ENCODE data around the gene HJV.

Gene HJV

DNA sequence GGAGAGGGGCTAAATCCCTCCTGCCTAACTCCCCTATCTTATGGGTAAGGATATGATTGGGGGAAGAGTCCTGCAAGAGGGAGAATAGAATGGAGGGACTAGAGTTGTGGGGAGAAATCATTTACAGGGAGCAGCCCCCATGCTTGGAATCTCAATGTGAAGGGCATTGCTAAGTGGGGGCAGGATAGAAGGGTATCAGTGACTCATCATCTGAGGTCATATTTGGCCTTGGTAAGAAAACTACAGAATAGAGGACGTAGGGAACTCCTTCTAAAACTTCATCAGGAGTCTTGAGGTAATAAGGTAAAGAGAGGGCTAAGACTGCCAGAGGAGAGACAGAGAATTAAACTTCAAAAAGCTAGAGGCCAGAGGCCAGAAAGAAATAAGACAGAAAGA lies 487 bp downstream of the HJV start:
- DNase-seq = no peak

DNA sequence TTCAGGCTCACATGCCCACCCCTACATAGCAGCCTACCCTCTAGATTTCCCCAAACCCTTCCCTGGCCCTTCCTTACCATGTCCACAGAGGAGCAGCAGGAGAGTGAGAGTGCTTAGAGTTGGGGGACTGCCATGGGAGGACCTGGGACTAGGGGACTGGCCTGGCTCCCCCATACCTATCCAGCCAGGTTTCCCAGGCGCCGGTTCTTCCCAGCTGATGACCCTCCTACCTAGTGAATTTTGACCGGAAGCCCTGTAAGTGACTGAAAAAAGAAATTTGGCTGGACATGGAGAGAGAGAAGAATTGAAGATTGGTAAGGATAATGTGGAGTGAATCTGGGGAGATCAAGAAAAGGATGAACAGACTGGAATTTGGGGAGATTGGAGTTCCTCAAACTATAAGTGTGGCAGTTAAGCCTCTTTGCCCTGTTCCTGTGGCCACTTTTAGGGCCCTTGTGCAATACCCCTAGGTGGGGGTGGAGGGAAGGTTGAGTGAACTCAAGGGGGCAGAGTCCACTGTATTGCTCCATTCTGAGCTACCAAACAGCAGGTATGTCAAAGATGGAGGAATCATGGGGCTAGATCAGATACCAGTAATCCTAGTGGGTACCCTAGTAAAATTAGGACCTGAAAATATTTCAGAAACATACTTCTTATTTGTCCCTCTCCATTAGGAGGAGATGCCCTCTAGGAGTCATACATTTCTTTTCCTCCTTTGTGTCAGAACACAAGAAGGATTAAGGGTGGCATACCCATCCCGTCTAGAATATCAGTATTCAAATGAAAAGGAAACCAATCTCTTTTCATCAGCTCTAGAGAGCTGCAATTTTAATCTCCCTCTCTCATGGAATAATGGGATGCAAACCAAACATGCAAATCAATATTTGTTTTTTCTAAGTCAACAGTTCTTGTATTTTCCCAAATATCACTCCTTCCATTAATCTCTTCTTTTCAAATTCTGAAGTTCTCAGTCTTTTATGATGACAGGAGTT lies 1.2 kb downstream of the HJV start:
- no peak for DNase-seq

DNA sequence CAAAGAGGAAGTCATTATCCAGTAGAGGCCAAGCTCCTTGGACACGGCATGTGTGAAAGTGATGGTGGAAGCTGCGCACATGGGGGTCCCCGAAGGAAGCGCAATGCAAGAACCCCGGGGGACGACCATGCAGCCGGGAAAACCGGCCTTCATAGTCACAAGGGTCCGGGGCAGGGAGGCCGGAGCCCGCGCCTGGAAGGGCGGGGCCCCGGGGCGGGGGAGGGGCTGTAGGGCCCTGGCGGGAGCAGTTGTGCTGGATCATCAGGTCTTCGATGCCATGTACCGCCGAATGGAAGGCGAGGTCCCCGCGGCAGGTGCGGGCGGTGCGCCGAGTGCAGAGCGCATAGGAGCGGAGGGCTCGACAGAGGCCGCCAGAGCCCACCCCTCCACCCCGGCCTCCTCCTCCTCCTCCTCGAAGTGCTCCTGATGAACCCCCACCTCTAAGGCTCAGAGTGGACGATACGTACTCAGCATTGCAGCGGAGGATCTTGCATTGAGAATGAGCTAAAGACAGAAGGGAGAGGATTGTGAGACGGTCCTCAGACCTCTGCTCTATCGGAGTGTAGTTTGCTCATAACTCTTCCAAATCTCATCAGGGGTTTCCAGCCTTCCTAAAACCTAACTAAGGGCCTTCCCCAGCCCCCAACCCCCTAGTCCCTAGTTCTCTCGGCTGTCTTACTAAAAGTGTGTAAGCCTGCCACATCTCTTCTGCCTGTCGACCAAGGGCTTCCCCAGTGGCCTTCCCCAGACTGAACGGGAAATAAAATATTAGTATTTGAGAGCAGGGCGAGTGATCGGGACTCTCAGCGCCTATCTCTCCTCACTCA lies 2.1 kb downstream of the HJV start:
- DNase-seq = no peak

DNA sequence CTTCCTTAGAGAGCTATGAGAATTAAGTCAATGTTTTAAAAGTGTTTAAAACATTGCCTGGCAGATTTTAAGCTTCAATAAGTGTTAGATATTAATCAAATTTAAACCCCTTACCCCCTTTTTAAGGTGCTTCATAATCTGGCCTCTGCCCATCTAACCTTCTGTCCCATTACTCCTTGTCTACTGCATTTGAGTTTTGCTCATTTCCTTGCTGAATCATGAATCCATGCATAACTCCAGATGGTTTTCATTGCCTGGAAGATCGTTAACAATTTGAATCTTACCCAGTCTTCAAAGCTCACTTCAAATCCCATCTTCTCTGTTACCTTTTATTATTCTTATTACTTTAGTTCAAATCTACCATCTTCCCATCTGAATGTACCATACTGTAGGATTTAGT lies 4.6 kb downstream of the HJV start:
- DNase-seq = peak; percentile 52

DNA sequence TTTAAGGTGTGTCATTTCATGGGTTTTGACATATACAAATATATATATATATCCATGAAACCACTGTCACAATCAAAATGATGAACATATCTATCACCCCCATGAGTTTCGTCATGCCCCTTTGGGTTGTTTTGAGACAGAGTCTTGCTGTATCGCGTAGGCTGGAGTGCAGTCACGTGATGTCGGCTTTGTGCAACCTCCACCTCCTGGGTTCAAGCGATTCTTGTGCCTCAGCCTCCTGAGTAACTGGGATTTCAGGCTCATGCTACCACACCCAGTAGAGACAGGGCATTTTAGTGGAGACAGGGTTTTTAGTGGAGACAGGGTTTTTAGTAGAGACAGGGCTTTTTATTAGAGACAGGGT lies 8.0 kb downstream of the HJV start:
- DNase-seq = no peak

DNA sequence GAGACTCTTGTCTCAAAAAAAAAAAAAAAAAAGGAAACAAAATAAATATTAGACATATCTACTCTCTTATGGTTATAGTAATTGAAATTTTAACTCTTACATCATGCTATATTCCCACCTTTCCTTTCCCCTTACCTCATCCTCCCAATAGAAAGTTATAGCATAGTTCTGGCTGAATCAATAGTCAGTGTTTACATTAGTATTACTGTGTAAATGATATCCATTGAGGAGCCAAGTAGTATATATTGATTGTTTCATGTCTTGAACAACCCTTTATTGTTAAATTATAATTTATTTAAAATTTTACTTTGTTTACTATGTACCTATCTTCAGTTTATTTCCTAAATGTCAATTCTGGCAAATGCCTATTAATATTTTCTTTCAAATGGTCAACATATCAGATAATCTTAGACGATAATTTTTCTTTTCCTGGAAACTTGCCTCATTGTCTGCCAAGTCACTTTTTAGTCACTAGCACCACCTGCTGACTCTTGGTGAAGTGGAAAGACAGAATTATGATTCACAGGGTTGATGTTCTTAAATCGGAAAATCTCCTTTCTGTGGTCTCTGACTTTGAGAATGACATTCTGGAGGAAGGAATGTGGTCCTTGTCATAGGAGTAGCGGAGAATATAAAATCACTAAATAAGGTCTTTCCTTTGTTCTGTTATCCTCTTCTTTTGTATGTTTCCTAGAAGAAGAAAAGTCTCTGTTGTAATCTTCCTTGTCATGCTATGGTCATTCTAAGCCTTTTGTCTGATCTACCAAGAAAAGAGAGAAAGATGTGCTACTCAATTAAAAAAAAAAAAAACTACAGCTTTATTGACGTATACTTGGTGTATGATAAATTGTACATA lies 8.6 kb downstream of the HJV start:
- peak; percentile 83 for DNase-seq

DNA sequence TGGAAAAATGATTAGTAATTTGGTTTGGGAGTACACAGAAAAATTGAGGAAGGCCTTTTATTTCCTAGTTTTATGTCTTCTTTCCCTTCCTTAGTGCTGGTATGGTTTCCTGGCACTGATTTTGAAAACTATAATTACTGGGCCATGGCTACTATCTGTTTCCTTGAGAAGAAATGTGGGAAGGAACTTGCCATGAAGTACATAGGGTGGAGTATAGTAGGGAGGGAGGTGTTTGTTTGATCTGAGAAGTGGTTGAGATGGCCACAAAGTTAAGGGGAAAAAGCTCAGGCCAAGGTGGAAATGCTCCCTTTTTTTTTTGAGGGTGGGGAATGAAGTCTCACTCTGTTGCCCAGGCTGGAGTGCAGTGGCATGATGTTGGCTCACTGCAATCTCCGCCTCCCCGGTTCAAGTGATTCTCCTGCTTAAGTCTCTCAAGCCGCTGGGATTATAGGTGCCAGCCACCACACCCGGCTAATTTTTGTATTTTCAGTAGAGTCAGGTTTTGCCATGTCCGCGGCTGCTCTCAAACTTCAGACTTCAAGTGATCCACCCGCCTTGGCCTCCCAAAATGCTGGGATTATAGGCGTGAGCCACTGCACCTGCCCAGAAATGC lies 11.3 kb downstream of the HJV start:
- DNase-seq = no peak

DNA sequence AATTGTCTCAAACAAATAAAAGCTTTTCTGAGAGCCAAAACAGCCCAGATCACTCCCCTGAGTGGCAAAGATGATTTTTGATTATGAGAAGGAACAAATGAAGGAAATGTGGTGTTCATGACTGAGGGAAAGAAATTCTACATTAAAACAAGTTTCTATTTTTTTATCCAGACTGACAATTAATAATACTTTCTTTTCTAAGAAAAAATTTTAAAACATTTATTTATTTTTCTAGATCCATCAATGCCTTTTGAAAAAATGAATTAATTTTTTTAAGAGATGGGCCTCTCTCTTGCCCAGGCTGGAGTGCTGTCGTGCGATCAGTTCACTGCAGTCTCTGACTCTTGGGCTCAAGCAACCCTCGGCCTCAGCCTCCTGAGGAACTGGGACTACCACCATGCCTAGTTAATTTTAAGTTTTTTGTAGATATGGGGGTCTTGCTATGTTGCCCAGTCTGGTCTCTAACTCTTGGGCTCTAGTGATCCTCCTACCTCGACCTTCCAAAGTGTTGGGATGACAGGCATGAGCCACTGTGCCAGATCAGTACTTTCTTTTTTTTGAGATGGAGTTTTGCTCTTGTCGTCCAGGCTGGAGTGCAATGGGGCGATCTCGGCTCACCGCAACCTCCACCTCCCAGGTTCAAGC lies 13.9 kb downstream of the HJV start:
- DNase-seq = no peak

DNA sequence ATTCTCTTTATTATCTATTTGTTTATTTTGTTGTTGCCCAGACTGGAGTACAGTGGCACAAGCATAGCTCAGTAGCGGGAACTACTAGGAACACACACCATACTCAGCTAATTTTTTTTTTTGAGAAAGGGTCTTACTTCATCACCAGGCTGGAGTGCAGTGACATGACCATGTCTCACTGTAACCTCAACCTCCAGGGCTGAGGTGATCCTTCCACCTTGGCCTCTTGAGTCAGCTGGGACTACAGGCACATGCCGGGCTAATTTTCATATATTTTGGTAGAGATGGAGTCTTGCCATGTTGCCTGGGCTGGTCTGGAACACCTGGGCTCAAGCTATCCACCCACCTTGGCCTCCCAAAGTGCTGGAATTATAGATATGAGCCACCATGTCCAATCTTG lies 19.8 kb downstream of the HJV start:
- DNase-seq = no peak

DNA sequence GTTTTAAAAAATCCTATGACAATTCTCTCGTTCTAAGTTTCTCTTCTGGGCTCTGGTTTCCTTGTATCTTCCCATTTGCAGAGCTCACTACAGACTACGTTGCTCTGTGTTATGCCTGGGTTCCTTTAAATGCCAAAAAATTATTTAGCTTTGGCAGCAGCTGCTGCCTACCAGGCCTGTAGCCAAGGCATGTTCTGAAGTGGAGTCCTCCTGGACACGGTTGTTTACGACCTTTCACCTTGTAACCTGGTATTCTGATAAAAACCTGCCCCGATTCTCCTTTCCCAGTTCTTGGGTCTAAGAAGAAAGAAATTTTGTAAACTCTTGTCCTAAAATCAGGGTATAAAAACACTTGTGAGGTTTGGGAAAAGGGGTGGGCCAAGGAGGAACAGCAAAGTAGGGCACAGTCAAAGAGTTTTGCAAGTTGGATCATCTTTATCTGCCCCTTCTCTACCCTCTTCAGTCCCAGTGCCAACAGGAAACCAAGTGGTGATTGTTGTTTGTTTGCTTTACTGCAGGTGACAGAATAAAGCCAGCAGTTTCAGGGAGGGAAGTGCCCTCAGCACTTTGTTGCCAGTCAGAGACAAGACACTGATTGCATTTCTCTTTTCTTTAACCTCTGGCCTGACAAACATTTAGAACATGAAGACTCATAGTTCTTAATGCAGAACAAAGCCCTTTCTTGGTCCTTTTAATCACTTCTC lies 22.1 kb downstream of the HJV start:
- DNase-seq = no peak

DNA sequence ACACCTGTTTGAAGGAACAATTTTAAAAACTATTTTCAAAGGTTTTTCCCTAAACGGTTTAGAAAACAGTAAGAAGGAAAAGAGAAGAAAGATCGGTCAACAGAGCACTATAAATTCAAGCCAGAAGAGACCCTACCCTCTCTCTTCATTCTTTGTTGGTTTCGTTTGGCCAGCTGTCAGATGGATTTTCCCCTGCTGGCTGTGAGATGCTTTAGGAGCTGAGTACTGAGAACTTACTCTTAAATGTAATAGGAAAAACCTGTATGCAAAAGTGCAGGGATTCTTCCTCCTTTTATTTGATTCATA lies 23.9 kb downstream of the HJV start:
- DNase-seq = no peak

DNA sequence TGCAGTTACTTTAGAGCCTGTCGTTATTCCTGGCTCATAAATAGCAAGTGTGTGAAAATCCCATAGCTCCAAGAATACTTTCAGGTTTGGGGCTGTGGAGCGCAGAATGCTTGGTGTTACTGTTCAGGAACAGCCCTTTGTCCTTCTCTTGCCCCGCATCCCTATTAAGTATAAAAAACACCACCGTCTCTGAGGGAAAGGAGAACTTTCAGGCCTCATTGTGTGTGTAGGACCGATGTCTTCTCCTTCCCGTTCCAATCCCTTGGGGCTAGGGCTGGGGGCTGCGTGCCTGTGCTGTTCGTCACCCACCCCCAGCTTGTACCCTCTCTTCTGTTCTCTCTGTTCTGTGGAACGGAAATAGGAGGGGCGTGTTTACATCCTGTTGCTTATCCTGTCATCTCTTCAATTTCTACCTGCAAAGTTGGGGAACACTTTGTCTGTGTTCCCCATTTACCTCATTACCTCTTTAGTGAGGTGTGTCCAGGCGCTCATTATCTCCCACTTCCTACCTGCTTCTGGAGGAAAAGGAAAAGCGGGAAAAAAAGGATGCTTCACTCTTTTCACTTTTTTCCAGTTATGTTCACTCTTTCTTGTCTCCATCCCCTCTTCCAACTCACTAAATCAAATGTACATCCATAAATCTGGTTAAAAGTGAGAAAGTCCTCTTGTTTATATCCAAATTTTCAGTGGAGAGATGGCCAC lies 24.4 kb downstream of the HJV start:
- no peak for DNase-seq

DNA sequence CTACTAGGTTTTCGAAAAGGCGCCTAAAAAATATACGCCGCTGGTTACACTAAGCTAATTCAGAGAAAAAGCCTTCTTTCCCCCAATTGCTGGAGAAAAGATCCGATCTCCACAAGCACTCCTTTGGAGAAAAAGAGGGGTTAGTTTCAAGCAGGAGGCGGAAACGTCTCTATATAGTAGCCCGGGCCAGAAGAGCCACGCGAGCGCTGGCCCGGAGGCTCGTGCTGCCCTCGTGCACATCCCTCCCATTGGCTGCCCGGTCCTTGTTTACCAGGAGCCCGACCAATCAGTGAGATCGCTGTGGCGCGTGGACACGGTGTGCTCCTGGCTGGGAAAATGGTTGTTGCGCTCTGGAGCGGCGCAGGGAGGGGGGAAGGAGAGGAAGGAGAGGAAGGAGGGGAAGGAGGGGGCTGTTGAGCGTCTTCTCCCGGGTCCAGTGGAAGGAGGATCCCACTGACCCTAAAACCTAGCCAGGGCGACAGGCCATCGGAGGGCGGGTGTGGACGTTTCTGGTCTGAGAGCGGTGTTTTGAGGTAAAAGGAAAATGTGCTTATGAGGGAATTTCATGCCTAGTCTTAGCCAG lies 25.0 kb downstream of the HJV start, which contains the start of gene TXNIP:
Gene TXNIP (minus strand): TSS at position 147 of the 583 bp plus-strand sequence. CDS start 313 bp downstream, outside the sequence.
- DNase-seq = peak; percentile 97

DNA sequence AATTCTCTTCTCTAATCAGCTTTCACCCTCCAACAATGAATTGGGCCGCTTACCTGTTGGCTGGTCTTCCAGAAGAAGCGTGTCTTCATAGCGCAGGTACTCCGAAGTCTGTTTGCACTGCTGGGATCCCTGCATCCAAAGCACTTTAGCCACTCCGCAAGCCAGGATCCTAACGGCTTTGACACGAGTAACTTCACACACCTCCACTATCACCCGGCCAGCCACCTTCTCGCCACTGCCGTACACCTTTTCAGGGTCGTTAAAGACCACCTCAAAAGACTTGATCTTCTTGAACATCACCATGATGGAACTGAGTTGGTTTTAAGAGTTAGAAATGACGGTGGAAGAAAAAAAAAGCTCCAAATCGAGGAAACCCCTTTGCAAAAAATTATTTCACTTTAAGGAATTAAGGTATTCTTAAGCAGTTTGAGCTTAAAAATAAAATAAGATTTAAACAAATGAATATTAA lies 25.5 kb downstream of the HJV start:
- DNase-seq = no peak

DNA sequence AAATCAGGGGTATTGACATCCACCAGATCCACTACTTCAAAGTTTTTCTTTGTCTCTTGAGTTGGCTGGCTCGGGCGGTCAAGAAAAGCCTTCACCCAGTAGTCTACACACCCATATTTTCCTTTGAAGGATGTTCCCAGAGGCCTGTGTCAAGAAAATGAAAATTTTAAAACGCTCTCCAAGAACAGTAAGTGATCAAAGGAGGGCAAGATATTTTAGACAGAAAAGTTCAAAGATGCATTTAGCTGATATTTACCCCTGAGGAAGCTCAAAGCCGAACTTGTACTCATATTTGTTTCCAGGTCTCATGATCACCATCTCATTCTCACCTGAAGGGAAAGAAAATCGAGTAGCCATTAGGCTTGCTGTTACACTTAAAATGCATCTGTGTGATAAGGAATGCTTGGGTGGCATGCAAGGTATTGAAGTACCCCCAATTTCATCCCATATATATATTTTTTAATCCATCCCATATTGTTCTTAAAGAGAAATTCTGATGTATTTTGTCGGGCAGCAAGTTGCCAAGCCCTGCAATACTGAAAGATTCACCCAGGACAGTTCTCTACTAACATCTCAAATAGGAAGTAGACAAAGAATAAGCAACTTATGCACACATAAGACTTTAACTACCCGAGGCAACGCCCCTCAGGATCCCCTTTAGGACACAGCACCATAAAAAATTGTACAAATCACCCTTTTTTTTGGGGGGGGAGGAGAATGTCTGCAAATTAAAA lies 26.2 kb downstream of the HJV start:
- DNase-seq = no peak

DNA sequence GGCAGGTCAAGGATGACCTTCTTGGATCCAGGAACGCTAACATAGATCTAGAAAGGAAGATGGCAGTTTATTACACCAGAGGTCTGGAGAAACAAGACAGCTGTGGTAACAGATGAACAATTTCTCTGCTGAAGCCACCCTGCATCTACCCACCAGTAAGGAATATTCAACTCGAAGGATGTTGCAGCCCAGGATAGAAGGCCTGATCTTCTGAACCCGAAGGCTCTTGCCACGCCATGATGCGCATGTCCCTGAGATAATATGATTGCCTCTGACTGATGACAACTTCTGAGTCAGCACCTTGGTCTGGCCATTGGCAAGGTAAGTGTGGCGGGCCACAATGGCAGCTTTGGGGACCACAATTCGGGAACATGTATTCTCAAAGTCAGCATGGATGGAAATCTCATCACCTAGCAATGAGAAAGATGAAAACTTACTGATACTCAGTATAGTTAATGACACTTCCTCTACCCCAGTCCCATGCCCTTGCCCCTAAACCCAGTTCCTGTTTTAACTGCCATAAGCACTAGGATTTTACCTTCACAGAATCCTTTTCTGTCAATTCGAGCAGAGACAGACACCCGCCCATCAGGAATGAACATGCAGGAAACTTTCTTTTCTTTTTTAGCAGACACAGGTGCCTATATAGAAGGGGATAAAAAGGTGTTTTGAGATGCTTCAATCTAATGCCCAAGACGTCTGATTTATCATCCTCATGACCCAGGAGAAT lies 27.0 kb downstream of the HJV start:
- no peak for DNase-seq

DNA sequence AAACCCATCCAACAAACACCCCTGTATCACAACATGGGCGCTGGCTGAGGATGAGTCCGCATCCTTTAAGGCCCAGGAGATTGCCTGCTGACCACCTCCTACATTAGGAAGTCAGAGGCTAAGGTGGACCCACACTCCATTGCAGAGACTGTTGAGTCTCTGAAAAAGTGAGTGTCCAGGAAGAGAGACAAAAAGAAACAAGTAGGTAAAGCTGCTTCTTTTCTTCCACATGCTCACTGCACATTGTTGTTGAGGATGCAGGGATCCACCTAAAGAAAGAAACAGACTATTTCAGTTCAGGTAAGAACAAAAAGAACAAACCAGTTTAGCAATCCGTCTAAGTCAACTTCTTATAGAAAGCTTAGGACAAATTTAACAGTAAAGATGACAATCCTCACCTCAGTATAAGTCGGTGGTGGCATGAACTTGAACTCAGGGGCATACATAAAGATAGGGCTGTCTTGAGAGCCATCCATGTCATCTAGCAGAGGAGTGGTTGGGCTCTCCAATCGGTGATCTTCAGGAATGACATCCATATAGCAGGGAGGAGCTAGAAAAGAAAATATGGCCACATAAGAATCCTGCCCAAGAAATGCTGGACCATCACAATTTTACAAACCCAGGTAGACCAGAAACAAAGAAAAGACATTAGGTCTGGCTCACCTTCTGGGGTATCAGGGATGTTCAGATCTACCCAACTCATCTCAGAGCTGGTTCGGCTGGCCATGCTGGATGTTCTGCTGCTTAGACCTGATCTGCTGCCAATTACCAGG lies 27.7 kb downstream of the HJV start:
- DNase-seq = no peak
